GM21619 (cell line): ENCODE measurements around the gene LINS1.
"Not testable (repeated sequence)": the region's sequence is repeated elsewhere in the genome, so short reads cannot be mapped to it uniquely, and the experiment has no call there.

Experiments used
- ATAC-seq: cut with Tn5 transposase; IDR thresholded peaks from one replicate; pipeline ENCODE4 v1.9.1; 2021; ENCODE audit not compliant: unreplicated experiment

Gene LINS1

GRCh38 chr15:100602823-100603393 lies 924 bp upstream of the LINS1 start:
- ATAC-seq: peak; percentile 39

- peak; percentile 7 for ATAC-seq
These were observed 344 bp downstream of the LINS1 start for GRCh38 chr15:100601617-100602063.

GRCh38 chr15:100601163-100601562 lies 821 bp downstream of the LINS1 start:
- ATAC-seq: no peak

- no peak for ATAC-seq
These were observed 3.3 kb downstream of the LINS1 start for GRCh38 chr15:100598655-100599054.

GRCh38 chr15:100597862-100598261 lies 4.1 kb downstream of the LINS1 start:
- ATAC-seq: no peak

GRCh38 chr15:100596792-100597191 lies 5.2 kb downstream of the LINS1 start:
- ATAC-seq: peak; percentile 90

GRCh38 chr15:100595964-100596363 lies 6.0 kb downstream of the LINS1 start:
- no peak for ATAC-seq

- ATAC-seq: no peak
These were observed 8.6 kb downstream of the LINS1 start for GRCh38 chr15:100593431-100593830.

- ATAC-seq: no peak
These were observed 9.1 kb downstream of the LINS1 start for GRCh38 chr15:100592898-100593297.

- no peak for ATAC-seq
These were observed 10.1 kb downstream of the LINS1 start for GRCh38 chr15:100591835-100592234.

- not testable (repeated sequence) for ATAC-seq
These were observed 10.8 kb downstream of the LINS1 start for GRCh38 chr15:100591163-100591562.

GRCh38 chr15:100588638-100589242 lies 13.2 kb downstream of the LINS1 start:
- no peak for ATAC-seq

GRCh38 chr15:100580414-100580813 lies 21.6 kb downstream of the LINS1 start:
- no peak for ATAC-seq

GRCh38 chr15:100573526-100573925 lies 28.5 kb downstream of the LINS1 start:
- no peak for ATAC-seq

GRCh38 chr15:100572362-100572983 lies 29.5 kb downstream of the LINS1 start:
- no peak for ATAC-seq

GRCh38 chr15:100571592-100572167 lies 30.3 kb downstream of the LINS1 start:
- ATAC-seq: no peak

GRCh38 chr15:100570735-100571313 lies 31.2 kb downstream of the LINS1 start:
- ATAC-seq: peak; percentile 89

- peak; percentile 20 for ATAC-seq
These were observed 31.7 kb downstream of the LINS1 start for GRCh38 chr15:100570275-100570674.

- ATAC-seq: no peak
These were observed 32.6 kb downstream of the LINS1 start for GRCh38 chr15:100569391-100569790.

- no peak for ATAC-seq
These were observed 34.9 kb downstream of the LINS1 start for GRCh38 chr15:100566850-100567628.

GRCh38 chr15:100565591-100565990 lies 36.4 kb downstream of the LINS1 start:
- no peak for ATAC-seq
